ENCODE measurements around the gene PTPRZ1. TPM values are rescaled to one million over a fixed set of nuclear protein-coding genes. Genes with fewer than 3 reads are reported as not detected.

Gene PTPRZ1
- not detected in 2 replicates for total RNA-seq

DNA sequence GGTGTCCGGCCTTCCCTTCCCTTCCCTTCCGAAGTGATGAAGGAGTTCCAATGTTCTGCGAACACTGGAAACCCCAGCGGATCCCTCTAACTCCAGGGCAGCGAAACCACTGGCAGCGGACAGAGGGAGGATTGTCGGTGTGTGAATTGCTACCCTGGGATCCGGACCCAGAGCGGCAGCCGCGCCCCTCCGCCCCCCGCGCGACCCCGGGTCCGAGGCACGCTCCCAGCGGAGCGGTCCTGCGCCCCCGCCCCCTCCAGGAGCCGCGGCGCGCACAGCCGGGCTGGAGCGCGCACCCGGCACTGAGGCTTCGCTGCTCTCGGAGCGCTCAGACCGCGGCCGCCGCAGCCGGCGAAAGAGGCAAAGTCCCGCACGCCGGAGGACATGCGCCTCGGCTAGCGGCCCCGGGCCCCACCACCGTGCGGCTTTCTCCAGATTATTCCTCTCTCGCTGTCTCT lies at the start of gene PTPRZ1:
Gene PTPRZ1, plus strand, starts transcription at position 331 of the 458 bp plus-strand sequence. CDS start 339 bp downstream, outside the sequence.
- intact Hi-C loops (cut with micrococcal nuclease), result no loop called here

DNA sequence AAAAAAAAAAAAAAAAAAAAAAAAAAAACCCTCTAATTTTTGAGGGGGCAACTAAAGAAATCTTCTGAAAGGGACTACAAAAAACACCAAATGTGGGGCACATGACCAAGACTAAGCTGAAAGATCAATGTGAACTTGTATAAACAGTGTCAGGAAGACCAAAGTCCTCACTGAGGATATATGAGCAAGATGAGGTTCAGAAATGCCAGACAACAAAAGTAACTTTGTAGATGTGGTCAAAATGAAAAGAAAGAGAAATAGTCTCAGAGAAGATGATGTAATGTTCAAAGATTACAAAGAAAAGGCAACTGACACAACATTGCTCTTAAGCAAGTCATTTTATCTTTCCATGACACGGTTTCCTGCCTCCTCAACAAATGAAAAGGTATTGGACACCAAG lies 48.7 kb upstream of the PTPRZ1 start:
- intact Hi-C loops (cut with micrococcal nuclease), result no loop called here

DNA sequence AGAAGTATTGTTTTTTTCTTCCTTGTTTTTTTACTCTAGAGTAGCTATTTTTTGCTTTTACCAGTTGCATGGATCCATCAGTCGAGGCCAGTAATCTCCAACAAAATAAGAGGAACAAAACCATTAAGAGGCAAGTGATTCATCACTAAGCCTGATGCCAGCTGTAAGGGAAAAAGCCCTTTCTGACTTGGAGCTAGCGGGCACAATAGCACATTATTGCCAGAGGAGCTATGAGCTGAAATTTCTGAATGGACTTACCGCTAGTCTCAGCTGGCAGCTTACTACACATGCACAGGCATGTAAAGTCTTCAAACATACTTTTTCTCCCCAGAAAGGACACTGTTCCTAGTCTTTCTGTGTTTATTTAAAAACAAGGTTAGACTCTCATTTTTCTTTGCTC lies 41.6 kb upstream of the PTPRZ1 start:
- intact Hi-C loops (cut with micrococcal nuclease), result no loop called here

DNA sequence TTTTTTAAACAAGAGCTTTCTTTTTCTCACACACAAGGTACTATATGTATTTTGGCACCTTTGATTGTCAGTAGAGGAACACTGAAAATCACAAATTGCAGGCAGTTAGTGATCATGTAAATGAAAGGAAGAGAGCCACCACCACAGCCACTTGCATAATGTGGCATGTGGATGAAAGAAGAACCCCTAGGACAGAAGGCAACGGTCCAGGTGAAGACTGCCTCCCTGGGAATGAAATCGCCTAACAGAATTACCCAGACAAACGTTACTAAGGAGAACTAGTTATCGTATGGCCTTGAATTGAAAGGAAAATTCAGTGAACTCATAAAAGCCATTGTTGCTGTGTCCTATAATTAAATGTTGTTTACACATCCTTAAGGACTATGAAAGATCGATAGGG lies 41.2 kb upstream of the PTPRZ1 start:
- intact Hi-C loops (cut with micrococcal nuclease), result no loop called here

DNA sequence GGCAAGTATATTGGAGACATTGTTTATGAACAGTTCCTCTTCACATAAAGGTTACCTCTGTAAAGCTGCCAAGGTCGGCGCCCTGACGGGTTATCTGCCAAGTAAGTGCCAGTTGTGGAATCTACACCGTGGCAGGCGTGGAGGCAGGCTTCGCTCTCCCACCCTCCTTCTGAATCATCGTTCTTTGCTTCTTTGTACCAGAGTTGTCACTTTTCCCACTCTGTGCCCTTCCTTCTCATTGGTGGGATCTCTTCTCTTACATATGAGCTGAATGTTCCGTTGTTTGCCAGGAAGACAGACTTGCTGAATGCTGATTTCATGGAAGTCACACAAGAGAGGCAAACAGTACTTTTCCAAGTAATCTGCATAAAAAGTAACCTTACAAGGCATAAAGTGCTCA lies 40.6 kb upstream of the PTPRZ1 start:
- intact Hi-C loops (cut with micrococcal nuclease), result no loop called here

DNA sequence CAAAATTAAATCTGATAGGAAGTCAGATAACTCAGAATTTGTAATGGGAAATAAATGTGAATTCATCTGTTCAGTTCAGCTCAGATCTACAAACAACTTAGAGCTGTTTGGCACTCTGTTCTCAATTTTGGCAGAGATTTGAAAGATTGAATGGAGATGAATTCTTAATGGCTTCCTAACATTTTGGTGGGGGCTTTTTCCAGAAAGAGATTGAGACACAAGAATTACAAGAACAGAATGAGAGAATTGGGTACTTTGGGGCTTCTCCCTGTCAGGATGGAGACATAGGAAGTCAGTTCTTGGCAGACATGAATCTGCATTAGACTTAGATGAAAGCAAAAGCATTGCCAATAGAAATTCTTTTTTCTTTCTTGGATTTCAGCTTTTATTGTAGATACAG lies 39.0 kb upstream of the PTPRZ1 start:
- intact Hi-C loops (cut with micrococcal nuclease), result no loop called here

DNA sequence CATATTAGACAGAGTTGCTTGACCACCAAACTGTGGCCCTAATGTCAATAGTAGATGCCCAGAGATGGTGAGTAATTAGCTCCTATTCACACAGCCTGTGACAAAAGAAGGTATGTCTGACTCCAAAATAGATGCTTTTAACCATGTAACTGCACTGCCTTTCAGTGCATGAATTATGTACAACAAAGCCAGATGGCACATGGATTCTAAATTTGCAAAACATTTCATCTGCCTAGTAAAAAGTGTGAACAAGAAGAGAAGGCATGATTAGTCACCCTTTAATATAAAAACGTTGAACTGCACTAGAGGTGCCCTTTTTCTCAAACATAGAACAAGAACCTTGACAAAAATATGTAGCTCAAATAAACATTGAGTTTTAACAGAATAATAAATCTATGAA lies 35.5 kb upstream of the PTPRZ1 start:
- intact Hi-C loops (cut with micrococcal nuclease), result no loop called here

DNA sequence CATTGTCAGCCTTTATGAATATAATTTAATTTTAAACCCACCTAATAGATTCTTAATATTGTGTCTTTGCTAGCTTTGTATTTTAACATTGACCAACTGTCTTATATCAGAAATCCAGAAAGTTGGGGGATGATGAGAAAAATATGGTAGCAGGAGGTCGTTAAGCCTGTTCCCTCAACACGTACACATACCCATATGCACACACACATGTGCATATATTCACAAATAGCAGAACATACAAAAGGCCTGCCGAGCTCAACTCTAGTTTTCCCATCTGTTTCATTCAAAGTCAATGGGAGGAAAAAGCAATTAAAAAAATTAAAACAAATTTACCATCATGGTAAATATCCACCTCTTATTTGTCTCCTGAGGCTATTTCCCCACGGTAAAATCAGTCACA lies 25.9 kb upstream of the PTPRZ1 start:
- intact Hi-C loops (cut with micrococcal nuclease), result no loop called here

DNA sequence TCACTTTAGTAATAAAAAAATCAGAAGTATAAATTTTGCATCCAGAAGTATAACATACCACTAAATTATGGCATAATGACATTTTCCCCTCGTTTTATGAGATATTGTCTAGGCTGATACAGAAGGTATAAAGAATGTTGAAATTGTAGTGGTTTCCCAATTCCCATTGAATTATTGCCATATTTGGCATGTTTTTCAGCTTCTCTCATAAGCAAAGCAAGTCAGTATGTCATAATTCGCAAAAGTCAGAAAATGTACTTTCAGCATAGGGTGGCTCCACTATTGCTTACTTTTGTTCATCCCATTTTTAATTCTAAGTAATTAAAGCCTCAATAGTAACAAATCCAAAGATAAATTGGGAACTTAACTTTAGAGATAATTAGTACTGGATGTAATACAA lies 19.7 kb upstream of the PTPRZ1 start:
- intact Hi-C loops (cut with micrococcal nuclease), result no loop called here

DNA sequence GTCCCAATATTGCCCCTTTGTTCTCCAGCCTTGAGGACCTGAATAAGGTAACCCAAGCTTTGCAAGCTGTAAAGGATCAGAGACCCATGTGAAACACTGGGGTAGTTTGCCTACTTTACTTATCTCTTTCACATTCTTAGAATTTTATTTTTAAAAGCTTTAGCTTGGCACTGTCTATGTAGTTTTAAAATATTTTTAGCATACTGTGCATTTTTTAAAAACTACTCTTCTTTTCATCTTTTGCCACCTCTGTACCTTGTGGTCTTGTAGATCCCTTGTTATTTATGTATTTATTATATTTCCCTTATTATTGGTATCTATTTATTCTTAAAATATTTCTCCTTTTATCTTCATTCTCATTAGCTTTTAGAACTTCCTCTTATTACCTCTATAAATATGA lies 12.0 kb upstream of the PTPRZ1 start:
- intact Hi-C loops (cut with micrococcal nuclease), result no loop called here

DNA sequence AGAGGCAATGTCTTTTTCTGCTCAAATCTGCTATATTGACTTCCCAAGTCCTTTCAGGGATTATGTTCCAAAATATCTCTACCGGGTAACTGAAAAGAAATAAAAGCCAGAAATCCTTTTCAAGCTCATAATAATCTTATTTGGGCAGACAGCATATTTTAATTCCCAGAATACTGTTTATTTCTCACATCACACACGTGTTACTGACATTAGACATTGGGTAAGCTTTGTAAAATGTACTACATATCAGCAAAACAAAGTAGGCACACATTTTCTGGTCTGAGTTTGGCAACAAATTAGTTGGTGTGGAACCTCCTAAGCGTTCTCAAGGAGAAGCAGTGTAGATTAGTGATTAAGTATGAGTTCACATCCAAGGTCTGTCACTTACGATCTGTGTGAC lies 10.4 kb upstream of the PTPRZ1 start:
- intact Hi-C loops (cut with micrococcal nuclease), result no loop called here

DNA sequence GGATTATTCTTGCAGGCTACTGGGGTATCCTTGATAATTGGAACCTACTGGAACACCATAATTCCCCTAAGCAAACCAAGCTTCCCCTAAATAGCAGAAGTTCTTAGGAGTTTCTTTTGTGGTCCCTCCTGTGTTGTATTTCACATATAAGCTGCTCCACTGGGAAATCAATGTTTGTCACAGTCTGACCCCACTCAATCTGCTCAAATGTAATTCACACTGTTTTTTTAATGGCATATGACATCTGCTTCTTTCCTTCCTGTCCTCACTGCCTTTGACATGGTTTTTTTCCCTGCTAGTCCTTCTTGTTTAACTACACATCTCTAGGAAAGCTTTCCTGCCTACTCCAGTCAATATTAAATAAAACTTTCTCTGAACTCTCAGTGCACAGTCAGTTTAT lies 1.8 kb upstream of the PTPRZ1 start:
- intact Hi-C loops (cut with micrococcal nuclease), result no loop called here

DNA sequence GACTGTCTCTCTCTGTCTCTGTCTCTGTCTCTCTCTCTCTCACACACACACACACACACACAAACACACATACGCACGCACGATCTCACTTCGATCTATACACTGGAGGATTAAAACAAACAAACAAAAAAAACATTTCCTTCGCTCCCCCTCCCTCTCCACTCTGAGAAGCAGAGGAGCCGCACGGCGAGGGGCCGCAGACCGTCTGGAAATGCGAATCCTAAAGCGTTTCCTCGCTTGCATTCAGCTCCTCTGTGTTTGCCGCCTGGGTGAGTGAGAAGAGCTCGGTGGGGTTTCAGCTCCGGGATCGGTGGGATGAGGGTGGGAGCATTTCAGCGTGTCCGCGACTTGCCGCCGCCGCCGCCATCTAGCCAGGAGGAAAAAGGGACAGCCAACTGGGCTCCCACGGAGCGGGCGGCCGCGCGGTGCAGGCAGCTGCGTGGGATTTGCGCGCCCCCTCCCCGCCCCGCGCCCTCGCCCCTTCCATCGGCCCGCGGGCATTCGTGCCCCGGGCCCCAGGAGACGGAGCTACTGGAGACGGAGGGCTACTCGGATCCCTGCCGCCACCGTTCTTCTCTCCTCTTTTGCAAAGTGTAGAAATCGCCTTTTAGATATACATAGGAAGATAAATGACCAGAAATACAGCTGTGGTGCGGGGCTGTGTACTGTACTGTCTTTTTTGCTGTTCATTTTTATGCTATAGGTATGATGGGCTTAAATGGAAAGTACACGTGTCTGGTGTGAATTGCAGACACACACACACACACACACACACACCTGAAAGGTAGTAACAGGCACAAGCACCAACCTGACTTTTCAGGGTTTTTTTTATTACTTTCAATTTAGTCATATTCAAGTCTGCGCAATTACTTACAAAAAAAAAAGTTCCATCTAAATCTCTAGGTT lies 581 bp downstream of the PTPRZ1 start:
- intact Hi-C loops (cut with micrococcal nuclease), result no loop called here

DNA sequence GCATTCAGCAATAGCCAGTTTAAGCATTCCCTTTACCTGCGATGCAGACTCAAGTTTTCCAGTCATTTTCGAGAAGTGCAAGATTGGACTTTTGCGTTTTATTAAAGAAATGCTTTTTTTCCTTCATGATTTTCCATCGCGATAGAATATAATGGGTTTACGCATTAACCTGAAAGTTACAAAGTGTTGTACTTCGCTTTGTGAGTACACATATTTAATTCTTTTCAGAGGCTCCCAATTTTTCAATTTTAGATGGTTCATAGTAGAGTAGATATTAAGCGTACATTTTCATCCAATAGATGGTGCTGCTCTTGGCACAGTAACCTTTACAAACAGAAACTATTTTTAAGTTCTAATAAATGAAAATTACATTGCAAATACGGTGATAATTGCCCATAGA lies 1.3 kb downstream of the PTPRZ1 start:
- intact Hi-C loops (cut with micrococcal nuclease), result no loop called here

DNA sequence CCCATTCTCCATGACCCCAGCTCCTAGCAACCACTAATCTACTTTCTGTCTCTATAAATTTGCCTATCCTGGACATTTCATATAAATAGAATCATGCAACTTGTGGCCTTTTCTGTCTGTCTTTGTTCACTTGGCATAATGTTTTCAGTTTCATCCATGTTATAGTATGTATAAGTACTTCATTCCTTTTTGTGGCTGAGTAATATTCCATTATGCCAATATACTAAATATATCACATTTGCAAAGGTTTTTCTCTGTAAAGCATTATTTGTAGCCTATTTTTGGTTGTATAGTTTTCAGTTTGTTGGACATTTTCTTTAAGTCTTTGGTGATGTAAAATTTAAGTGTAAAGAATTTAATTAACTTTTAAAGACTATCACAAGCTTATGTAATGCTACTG lies 2.2 kb downstream of the PTPRZ1 start:
- intact Hi-C loops (cut with micrococcal nuclease), result no loop called here

DNA sequence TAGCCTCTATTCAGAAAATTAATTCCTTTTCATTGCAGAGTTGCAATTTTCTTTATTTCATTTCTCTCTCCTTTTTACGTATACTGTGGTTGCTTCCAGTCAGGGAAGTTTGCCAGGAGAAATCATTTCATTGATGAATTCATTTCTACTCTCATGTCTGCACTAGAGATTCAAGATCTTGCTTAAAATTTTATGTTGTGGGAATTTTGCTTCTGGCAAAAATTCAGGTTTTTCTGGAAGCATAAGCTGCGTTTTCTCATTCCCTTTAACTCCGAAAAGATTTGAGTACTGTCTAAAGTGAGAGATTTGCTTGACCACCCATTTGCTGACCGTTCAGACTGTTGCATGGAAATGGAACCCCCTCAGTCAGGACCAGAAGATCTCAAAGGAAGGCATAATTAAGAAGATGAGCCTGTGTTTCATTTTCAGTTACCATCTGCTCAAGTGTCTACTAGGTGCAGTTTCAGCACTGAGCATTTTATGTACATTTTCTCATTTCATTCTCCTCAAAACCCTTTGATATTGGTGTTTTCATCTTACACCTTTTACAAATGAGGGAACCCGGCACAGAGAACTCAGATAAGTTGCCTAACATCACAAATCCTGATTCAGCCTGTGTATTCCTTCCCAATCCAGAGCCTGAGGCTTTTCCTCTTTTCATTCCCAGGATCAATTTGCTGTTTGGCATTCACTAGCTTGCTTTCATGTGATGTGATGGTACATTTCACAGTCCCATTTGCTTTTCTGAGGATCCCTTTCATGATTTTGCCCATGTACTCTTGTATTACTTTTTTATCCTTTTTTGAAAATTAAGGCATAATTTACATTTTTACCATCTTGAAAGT lies 3.9 kb downstream of the PTPRZ1 start:
- intact Hi-C loops (cut with micrococcal nuclease), result no loop called here

DNA sequence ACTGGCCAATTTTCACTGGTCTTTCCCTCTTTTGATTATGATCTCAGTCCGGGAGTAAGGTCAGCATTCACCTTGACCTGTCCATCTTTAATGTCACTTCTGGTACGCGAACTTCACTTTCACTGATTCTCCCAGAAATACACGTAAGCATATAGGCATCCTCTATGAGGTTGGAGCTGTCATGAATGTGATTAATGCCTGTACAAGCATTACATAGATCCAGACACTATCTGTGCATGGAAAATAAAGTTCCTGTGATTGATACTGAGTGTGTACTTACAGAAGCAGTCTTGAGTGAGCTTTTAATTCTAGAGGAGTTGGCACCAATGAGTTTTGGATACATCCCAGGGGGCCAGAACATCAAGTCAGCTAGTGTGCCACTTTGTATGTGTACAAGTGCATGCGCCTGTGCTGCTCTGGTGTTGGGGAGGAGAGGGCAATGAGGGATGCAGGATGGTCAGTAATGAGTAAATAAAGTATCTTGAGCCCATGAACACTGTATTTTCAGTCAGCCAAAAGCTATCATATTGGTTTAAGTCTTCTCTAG lies 6.0 kb downstream of the PTPRZ1 start:
- intact Hi-C loops (cut with micrococcal nuclease), result no loop called here

DNA sequence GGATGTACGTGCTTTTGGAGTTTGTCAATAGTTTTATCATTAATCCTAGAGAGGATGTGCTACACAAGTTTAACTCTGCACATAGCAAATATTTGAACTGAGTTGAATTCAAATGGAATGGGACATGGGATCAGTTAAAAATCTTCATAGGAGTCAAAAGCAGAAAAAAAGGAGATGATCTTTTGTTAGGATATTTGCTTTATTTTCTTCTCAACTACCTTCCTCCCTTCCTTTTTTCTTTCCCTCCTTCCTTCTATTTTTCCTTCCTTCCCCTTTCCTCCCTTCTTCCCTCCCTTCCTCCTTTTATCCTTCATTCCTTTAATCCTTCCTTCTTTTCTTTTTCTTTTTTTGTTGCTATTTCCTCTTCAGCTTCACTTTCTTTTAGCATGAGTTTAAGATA lies 6.6 kb downstream of the PTPRZ1 start:
- intact Hi-C loops (cut with micrococcal nuclease), result no loop called here

DNA sequence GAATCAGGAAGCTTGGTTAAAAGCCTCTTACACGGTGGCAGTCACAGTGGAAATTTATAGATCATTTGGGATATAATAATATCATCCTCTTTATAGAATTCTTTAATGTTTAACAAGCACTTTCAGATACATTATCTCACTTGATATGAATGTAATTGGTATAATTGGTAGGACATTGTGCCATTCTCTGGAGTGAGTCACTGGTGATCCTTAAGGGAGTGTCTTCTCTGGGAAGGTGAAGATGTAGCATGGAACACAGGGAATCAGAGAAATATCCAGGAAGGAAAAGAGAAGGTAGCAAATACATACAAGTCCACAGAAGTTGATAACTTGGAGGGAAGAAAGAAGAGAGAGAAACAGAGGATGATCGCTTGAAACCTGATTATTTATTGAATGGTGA lies 9.8 kb downstream of the PTPRZ1 start:
- intact Hi-C loops (cut with micrococcal nuclease), result no loop called here

DNA sequence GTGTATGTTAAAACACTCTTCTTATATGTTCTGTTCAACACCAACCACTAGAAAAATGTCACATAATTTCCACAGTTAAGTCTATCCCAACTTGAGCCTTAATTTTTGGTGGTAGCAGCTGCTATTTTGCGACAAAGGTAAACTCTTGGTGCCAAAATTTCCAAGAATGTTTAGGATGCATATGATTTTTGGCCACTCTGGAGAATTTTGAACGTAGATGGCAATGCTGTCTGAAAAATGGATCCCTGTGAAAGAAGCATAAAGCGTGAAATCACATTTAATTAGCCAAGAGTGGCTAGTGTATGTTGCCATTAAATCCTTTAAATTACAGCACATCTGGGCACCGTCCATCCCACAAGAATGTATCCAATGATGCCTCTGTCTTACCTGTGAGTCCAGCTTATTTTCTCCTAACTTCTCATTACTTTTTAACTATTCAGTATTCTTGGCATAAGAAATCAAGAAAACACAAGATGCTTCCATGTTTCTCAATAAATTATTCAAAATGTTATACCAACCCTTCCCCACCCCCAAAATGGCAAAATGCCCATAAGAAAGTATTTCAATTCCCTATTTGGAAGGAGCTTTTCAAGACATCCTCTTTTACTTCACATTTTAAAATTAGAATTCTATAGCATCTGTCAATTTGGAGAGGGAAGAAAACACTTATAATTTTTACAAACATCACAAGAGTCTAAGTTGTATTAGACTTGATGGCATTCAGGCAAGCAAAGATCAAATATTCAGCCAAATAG lies 12.4 kb downstream of the PTPRZ1 start:
- intact Hi-C loops (cut with micrococcal nuclease), result no loop called here

DNA sequence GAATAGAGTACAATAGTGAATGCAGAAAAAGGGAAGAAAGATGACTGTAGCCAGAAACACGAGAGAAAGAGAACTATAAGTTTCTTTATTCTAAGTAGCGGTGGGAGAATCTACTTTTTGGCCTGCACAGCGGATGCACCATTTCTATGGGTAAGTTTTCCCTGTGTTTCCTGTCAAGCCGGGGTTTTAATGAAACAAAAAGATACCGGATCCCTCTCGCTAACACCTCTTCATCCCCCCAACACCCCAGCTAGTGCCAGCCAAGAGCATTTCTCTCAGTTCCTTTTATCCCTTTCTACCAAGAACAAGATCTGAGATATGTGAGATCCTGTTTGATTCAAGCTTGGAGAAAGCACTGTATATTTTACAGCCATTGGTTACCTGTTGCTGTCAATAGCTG lies 14.7 kb downstream of the PTPRZ1 start:
- intact Hi-C loops (cut with micrococcal nuclease), result no loop called here

Data from T-helper 2 cell treated with Interferon-gamma antibody and Interleukin-4, amounts not matched to agents 100 ng/mL and 5 ng/mL, for 36 hours (primary cell).